SKM-1 (cell line): ENCODE results near the gene ADGRG6.
"Not testable (repeated sequence)": the region's sequence is repeated elsewhere in the genome, so short reads cannot be mapped to it uniquely, and the experiment has no call there.

ENCODE experiments used
- DNase-seq: peaks from one replicate; lab custom pipeline; 2025; ENCODE audit not compliant: unreplicated experiment; lab: John Stamatoyannopoulos, UW

ADGRG6 gene

GRCh38 chr6:142301651-142302391, at the start of gene ADGRG6:
Gene ADGRG6, plus strand, starts transcription at chr6:142302007. Its CDS starts 323 bp downstream, at chr6:142302330.
- DNase-seq, result peak; percentile 44

- DNase-seq, result no peak
These were observed 47.3 kb upstream of the ADGRG6 start for GRCh38 chr6:142254513-142254912.

- DNase-seq, result no peak
These were observed 46.0 kb upstream of the ADGRG6 start for GRCh38 chr6:142255785-142256184.

- no peak for DNase-seq
These were observed 43.5 kb upstream of the ADGRG6 start for GRCh38 chr6:142258305-142258704.

- no peak for DNase-seq
These were observed 43.0 kb upstream of the ADGRG6 start for GRCh38 chr6:142258757-142259156.

- DNase-seq, result no peak
These were observed 41.1 kb upstream of the ADGRG6 start for GRCh38 chr6:142260748-142261147.

GRCh38 chr6:142262231-142262630, 39.6 kb upstream of the ADGRG6 start:
- no peak for DNase-seq

GRCh38 chr6:142265476-142265875, 36.3 kb upstream of the ADGRG6 start:
- DNase-seq, result no peak

GRCh38 chr6:142266060-142266459, 35.7 kb upstream of the ADGRG6 start:
- DNase-seq, result no peak

- no peak for DNase-seq
These were observed 30.3 kb upstream of the ADGRG6 start for GRCh38 chr6:142271476-142271875.

- no peak for DNase-seq
These were observed 27.2 kb upstream of the ADGRG6 start for GRCh38 chr6:142274656-142275055.

GRCh38 chr6:142275236-142276006, 26.4 kb upstream of the ADGRG6 start:
- DNase-seq, result no peak

- DNase-seq, result no peak
These were observed 25.6 kb upstream of the ADGRG6 start for GRCh38 chr6:142276256-142276655.

- DNase-seq, result no peak
These were observed 22.2 kb upstream of the ADGRG6 start for GRCh38 chr6:142279350-142280180.

GRCh38 chr6:142280265-142280664, 21.5 kb upstream of the ADGRG6 start:
- no peak for DNase-seq

GRCh38 chr6:142280927-142281326, 20.9 kb upstream of the ADGRG6 start:
- DNase-seq, result no peak

- not testable (repeated sequence) for DNase-seq
These were observed 18.7 kb upstream of the ADGRG6 start for GRCh38 chr6:142283138-142283537.

- DNase-seq, result no peak
These were observed 17.4 kb upstream of the ADGRG6 start for GRCh38 chr6:142284419-142284818.

GRCh38 chr6:142285235-142286087, 16.3 kb upstream of the ADGRG6 start:
- DNase-seq, result no peak

- no peak for DNase-seq
These were observed 15.8 kb upstream of the ADGRG6 start for GRCh38 chr6:142286088-142286409.

GRCh38 chr6:142289687-142290086, 12.1 kb upstream of the ADGRG6 start:
- no peak for DNase-seq
